Ramos (cell line): ENCODE measurements around the gene CLIP1.
"Not testable (repeated sequence)": the region's sequence is repeated elsewhere in the genome, so short reads cannot be mapped to it uniquely, and the experiment has no call there.

Experiments
- in situ Hi-C: fragments of 300-500 bp; cut with MboI; formaldehyde crosslinking; loops from one replicate; pipeline ENCODE4 v1.14.3; 2022; ENCODE audit warnings: low sequenced_read_pairs; ENCODE audit not compliant: unreplicated experiment

The CLIP1 gene

DNA sequence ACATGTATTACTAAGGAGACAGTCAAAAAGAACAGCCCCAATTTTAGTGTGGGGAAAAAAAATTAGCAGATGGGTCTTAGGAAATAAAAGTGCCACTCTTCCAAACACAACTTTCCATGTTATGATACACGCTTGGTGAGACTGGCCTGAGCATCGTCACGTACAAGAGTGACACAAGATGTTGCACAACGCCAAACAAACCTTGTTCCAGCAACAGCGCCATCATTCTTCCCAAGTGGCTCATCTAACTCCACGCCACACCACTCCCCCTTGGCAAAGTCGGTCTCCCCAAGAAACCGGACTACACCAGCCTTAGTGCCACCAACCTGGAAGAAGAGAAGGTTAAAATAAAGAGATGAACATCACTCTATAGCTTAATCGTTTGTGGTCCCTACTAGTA, 58.7 kb downstream of the CLIP1 start:
- in situ Hi-C loops: no loop called here

DNA sequence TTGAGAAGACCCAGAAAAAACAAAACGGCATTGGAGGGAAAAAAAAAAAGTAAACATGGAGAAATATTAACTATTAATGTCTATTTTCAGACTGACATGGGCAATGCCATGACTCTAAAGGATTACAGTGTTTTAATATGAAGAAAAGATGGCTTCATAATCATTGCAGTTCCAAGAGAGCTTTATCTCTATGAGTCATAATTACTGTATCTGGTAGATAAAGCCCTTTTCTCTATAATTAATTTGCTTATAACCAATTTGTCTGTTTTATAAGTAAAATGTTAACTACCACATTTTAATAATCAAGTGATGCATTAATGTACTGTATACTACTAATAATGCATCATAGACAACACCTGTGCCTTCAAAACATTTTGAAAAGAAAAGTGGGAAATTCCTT, 59.7 kb downstream of the CLIP1 start:
- in situ Hi-C loops: no loop called here

DNA sequence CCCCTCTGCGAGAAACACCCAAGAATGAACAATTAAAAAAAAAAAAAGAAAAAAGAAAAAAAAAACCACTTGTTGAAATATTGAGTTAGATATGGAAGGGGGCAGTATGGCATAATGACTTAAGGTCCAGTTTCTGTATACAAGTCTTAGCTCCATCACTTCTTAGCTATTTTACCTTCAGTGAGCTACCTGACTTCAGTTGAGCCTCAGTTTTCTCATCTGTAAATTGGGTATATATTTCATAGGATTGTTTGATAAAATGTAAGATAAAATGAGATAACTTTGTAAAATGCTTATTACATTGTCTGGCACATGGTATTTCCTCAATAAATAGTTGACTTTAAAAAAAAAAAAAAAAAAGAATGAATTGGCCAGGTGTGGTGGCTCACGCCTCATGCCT, 64.1 kb downstream of the CLIP1 start:
- in situ Hi-C loops: not testable (repeated sequence)

DNA sequence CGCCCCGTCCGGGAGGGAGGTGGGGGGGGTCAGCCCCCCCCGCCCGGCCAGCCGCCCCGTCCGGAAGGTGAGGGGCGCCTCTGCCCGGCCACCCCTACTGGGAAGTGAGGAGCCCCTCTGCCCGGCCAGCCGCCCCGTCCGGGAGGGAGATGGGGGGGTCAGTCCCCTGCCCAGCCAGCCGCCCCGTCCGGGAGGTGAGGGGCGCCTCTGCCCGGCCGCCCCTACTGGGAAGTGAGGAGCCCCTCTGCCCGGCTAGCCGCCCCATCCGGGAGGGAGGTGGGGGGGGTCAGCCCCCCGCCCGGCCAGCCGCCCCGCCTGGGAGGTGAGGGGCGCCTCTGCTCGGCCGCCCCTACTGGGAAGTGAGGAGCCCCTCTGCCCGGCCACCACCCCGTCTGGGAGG, 64.9 kb downstream of the CLIP1 start:
- in situ Hi-C loops: not testable (repeated sequence)

DNA sequence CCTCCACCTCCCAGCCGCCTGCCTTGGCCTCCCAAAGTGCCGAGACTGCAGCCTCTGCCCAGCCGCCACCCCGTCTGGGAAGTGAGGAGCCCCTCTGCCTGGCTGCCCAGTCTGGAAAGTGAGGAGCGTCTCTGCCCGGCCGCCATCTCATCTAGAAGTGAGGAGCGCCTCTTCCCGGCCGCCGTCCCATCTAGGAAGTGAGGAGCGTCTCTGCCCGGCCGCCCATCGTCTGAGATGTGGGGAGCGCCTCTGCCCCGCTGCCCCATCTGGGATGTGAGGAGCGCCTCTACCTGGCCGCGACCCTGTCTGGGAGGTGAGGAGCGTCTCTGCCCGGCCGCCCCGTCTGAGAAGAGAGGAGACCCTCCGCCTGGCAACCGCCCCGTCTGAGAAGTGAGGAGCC, 65.5 kb downstream of the CLIP1 start:
- in situ Hi-C loops: not testable (repeated sequence)

DNA sequence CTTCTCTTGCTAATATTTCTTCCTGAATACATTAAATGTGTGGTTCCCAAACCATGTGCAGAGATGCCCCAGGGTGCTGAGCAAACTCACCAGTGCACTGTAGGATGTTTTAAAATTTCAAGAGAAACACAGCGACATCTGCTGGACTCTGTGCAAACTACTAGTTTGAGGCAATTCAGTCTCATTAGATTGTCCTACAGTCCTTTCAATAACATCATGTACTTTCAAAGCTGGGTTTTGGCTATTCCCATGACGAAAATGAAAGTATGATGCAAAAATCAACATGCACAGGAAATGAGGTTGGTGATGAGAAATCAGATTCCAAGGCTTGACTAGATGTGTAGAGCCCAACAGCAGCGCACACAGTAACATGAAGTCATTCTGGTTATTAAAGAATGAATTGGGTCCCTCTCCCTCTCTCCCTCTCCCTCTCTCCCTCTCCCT, 66.3 kb downstream of the CLIP1 start:
- in situ Hi-C loops: no loop called here

DNA sequence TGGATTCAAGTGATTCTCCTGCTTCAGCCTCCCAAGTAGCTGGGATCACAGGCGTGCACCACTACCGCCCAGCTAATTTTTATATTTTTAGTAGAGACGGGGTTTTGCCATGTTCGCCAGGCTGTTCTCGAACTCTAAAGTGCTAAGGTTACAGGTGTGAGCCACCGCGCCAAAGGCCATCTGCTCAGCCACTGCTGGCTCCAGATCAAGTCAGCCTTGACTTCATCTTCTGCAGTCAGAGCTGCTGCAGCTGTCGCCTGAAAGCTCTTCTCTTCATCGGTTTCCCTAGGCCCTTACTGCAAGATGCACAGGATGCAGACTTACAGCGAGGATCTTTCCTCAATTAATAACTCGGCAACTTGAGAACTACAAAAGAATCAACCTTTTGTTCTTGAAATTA, 66.8 kb downstream of the CLIP1 start:
- in situ Hi-C loops: no loop called here

DNA sequence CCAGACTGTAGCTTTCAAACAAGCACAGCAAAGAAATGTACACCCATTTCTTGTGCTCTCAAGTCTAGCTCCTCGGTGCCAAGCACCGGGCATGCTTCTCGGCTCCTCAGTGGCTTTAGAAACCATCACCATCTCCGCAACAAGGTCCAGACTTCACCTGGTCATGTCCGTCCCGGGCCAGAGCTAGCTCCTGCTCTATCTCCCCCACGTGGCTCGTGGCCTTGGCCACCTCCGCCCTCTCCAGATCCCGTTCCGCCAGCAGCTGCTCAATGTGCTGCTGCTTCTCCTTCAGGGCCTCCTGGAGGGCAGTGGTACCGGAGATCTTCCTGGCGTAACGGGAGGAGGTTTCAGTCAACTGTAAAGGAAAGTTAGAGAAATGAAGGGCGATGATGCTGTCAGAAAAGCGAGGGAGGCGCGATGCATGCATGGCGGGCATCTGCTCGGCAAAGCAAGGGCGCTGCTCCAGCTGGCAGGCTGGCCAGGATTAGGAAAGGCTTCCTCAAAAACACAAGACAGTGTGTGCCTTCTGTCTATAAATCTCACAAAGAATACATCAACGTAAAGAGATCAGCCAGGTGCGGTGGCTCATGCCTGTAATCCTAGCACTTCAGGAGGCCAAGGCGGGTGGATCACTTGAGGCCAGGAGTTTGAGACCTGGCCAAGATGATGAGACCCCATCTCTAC, 67.4 kb downstream of the CLIP1 start:
- in situ Hi-C loops: no loop called here

DNA sequence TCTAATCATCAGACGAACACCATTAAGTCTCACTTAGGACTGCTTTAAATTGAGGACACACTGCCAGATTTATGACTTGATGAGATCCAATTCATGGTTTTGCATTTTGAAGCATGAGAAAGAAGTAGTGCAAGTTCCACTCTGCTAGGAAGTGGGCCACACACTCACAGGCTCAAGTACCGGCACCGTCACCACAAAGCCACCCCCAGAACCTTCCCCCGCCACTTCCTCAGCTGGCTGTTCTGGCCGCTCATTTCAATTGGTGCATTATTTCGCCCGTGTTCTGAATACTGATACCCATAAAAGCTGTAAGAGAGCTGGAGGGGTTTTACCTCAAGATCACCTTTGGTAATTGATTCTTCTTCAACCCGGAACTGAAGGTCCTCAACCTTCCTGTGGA, 70.1 kb downstream of the CLIP1 start:
- in situ Hi-C loops: no loop called here

DNA sequence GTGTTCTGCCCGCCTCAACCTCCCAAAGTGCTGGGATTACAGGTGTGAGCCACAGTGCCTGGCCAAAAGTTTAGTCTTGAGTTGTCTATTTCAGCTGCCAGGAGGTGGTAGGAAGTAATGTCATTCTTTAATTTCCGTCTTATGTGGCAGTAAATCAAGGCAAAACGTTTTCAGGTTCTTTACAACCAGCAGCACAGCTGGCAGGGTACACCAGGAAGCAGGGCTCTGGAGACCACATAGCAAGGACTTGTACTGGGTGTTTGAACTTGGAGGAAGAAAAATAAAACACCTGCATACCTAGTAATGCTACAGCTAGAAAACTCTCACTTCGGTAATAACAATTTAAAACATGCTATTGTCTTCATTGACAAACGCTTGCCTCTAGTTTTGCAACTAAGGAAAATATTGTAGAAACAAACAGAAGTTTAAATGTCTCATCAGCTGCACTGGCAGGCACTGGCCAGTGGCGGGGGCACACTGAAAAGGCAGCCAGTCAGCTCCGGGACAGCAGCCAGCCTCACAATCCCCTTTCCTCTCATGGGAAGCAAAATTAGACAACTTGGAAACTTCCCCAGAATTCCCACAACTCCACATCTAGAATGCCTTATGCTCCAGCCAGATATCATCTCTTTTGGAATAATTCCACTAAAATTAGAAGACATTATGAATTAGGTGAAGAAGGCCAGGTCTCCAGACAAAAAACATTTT, 72.2 kb downstream of the CLIP1 start:
- in situ Hi-C loops: no loop called here

DNA sequence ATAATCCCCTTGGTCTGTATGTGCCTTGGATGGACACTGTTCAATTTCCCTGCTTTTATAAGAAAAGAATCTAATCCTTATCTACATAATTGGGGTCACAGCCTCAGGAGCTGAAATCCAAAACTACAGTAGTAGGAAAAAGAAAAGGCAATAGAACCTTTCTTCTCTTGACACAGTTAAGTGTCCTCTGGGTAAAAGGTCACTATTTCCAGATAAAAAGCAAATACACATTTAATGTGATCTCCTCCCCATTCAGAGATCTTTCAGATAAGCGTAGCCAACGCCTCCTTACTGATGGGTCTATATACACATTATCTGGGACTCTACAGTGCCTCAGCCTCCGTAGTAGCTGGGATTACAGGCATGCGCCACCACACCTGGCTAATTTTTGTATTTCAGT, 73.4 kb downstream of the CLIP1 start:
- in situ Hi-C loops: no loop called here

DNA sequence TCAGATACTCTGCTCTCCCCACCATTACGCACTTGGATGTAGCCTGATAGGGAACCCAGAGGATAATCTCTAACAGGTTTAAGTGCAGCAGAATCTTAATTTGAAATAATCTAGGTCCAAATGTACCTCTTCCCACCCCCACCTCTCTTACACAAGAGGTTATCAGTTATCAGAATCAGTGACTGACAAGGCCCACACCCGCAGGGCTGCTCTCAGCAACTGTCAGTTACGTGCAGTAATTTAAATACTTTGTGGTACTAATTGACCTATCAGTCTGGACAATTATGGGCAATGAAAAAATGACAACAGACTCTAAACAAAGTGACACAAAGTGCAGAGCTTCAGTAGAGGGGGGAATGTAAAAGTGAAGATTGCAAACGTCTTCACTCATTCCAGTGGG, 74.0 kb downstream of the CLIP1 start:
- in situ Hi-C loops: no loop called here

DNA sequence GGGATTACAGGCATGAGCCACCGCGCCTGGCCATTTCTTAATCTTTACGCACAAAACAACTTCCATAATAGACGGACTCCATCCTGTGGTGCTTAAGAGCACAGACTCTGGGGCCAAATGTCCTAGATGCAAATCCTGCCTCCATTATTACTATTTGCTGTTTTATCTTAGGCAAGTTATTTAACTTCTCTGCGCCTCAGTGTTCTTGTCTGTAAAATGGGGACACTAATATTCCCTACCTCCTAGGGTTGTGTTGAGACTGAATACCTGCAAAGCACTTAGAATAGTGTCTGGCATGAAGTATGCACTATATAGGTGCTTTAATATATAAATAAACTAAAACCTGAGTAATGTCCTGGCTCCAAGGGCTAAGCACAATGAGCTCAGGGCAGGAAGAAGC, 76.4 kb downstream of the CLIP1 start:
- in situ Hi-C loops: no loop called here

DNA sequence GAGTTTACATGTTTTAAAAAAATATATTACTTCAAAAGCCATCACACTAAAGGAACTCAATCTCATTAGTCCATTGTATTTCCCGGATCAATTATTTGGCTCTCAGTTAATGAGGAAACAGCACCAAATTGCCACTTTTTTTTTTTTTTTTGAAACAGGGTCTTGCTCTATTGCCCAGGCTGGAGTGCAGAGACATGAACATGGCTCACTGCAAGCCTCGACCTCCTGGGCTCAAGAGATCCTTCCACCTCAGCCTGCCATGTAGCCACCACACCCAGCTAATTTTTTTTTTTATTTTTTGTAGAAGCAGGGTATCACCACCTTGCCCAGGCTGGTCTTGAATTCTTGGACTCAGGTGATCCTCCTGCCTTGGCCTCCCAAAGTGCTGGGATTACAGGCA, 77.4 kb downstream of the CLIP1 start:
- in situ Hi-C loops: no loop called here

DNA sequence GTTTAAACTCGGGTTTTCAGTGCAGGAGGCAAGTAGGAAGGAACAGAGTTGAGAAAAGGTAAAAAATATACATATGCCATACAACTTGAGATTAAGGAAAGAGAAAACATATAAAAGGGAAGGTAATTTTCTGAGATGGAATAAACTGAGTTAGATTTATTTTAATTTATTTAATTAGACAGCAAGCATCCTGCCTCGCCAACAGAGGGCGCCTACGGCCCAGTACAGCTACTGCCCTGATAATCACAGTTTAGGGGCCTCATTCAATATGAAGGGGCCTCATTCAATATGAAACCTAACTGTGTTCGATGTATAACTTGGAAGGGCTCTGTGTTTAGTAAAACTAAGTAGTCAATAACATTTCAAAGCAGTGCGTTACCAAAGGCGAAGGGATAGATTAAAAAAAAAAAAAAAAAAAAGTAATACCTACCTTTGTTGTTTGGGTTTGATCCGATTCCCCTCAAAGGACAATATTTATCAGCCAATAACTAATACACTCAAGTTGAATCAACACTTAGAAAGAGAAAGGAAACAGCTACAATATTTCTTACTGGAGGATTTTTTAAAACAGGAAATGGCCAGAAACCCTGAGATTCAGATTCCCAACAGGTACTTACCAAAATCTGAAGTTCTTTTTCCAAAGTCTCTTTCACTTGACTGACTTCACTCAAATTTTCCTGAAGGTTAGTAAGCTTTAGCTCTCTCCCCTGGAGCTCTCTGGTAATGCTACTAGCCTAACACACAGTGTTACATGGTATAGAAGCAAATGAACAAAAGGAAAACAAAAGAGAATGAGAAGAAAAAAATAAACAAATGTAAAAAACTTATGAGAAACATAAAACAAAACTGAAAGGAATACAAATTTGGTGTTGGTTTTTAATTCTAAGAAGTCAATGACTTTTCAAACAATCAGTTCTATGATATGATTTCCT, 86.2 kb downstream of the CLIP1 start:
- in situ Hi-C loops: no loop called here

DNA sequence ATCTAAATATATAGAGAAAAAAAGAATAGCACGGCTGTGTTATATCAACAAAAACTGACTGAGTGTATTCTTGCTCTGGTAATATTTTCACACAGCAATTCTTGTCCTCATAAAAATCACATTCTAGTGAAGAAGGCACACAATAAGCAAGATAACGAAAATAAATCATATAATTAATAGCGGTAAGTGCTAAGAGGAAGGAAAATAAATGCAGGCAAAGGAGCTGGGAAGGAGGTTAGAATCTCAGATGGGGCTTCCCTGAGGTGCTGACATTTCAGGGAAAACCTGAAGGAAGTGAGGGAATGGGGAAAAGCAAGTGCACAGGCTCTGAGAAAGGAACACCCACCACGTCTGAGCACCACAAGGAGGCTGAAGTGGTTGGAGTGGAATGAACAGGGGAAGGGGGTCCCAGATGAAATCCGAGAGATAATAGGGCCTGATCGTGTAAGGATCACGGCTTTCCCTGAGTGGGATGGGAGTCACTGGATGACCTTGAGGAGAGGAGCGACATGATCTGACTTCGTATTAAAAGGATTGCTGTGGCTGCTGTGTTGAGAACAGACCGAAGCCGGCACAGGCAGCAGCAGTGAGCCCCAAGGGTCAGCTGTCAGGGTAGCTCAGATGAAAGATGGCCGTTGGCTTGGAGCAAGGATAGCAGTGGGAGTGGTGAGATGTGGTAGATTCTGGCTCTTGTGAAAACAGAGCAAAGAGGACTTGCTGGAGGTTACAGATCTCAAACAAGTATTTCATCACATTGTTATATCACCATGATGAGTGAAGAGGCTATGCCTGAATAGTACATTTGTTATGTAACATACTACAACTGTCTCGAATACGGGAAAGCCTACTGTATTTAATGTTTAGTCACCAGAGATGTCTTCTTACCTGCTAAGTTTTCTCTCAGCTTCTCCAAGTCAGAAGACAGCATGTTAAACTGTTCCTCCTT, 89.1 kb downstream of the CLIP1 start:
- in situ Hi-C loops: no loop called here

DNA sequence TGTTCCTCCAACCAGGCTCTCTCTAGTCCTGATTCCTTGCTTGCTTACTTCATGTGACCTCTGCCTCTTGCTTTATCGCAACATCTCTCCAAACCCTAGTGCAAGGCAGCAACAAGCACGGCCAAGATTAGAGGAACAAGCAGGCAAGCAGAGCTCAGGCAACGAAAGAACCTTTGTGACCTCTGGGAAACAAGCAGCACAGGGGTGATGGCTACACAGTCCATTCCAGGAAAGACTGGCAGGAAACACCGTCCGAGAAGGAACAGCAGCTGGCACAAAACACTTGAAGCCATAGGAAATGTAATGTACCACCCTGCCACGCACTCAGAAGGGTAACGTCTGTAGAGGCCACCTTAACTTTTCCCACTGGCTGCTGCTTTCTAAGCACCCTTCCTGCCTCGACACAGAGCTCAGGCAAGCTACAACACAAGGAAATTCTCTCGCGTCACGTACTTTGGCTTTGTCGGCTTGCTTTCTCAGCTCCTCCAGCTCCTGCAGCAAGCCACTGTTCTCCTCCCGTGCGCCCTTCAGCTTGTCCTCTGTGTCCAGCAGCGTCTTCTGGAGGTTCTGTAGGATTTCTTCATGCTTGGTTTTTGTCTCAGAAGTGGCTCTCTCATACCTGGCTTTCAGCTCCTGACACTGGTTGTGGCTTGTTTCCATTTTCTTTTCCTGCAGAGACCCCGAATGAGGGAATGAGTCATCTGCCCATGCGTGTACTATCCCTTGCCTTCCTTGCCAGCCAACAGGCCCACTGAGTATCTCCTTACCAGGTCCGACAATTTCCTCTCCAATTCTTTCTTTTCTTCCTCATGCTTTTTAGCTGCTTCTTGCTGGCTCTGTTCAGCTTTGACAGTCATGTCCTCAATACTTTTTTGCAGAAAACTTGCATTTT, 94.7 kb downstream of the CLIP1 start:
- in situ Hi-C loops: no loop called here

DNA sequence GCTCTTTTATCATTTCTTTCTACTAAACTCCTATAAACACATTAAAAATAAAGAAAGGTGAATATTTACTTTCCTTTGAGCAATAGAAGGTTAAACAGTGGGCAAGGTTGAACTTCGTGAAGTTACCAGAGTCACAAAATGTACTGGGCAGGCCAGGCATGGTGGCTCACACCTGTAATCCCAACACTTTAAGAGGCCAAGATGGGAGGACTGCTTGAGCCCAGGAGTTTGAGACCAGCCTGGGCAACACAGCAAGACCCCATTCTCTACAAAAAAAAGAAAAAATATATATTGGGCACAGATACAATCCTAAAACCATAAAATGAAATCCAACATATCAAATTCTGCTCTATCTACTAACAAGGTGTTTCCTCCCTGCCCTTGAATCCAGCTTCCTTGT, 95.5 kb downstream of the CLIP1 start:
- in situ Hi-C loops: no loop called here

DNA sequence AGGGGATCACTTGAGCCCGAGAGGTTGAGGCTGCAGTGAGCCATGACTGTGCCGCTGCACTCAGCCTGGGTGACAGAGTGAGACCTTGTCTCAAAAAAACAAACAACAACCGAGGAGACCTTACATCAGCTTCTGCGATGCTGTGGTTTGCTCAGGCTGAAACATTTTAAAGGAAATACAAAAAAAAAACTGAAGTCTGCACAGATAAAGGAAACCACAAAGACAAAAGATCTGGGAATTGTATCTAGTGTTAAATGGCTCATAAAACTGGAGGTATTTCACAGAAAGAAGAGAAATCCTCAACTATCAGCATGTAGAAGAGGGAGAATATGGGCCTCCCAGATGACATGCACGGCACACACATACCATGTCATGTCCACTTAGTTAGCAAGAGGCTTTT, 95.9 kb downstream of the CLIP1 start:
- in situ Hi-C loops: no loop called here
